Left lobe of liver (tissue), 2 donors: ENCODE results near the gene VMO1. TPM values are rescaled to one million over a fixed set of nuclear protein-coding genes. Genes with fewer than 3 reads are reported as not detected.

Source experiments
- ATAC-seq: fragments of 200-7000 bp; cut with Tn5 transposase; one replicate; pipeline ENCODE4 v1.9.1; 2020; ENCODE audit warnings: mild to moderate bottlenecking, moderate library complexity
- DNase-seq: peaks from one replicate; pipeline ENCODE4 v3.0.0-alpha.2; 2020; ENCODE audit warnings: low spot score
- total RNA-seq: library from RNA; stranded (reverse); gene quantifications from one replicate; pipeline ENCODE4 v1.2.1, GENCODE V29; 2021
- donor health status: DM: no; HTN: no; CAD: no; lungs with moderate emphysema.
- donor health status: DM: no; HTN: yes; CAD: no.

VMO1 gene
- total RNA-seq, 1 donor from 2014 or later: 8.2 TPM

GRCh38 chr17:4766201-4766600 lies 20.0 kb downstream of the VMO1 start:
- ATAC-seq (no peak), DNase-seq (no peak)

GRCh38 chr17:4764595-4764994 lies 21.6 kb downstream of the VMO1 start:
- peak; percentile 37 for ATAC-seq
- DNase-seq: no peak

GRCh38 chr17:4759776-4760236 lies 26.4 kb downstream of the VMO1 start:
- no peak for DNase-seq
- ATAC-seq: peak; percentile 89

- DNase-seq: no peak
- ATAC-seq: no peak
Observed at GRCh38 chr17:4753392-4753791, 32.8 kb downstream of the VMO1 start.

DNA sequence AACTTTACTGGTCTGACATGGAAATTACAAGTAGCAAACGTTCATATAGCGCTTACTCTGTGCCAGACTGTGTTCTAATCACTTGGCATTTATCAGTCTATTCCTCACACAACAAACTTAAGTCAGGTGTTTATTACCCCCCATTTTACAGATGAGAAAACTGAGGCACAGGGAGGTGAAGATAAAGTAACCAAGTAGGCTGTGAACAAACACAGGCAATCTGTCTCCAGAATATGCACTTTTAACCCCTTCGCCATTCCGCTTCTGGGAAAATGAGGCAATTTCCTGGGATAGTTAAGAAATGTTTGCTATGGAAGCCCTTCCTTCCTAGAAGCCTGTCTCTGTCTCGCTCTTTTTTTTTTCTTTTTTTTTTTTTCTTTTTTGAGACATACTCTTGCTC lies 34.2 kb downstream of the VMO1 start:
- DNase-seq: no peak
- ATAC-seq: no peak

GRCh38 chr17:4750606-4751005 lies 35.6 kb downstream of the VMO1 start:
- no peak for DNase-seq
- ATAC-seq: no peak

DNA sequence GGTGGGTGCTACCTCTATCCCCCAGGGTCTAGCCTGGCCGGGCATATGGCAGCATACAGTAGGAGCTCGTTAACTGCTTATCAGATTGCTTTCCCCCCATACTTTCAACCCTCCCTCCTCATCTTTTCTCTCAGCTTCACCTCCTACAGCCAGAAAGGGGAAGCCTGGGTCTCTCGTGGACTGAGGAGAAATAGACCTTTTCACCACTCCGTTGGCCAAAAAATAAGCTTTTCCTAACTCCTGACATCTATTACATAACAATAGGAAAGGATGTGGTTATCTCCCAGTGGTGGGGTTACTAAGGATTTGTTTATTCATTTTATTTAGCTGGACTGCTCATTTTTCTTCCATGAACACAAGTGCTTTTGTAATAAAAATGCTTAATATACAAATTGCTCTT lies 37.5 kb downstream of the VMO1 start:
- ATAC-seq: peak; percentile 26
- DNase-seq: no peak

GRCh38 chr17:4747847-4748246 lies 38.3 kb downstream of the VMO1 start:
- no peak for DNase-seq
- peak; percentile 59 for ATAC-seq

DNA sequence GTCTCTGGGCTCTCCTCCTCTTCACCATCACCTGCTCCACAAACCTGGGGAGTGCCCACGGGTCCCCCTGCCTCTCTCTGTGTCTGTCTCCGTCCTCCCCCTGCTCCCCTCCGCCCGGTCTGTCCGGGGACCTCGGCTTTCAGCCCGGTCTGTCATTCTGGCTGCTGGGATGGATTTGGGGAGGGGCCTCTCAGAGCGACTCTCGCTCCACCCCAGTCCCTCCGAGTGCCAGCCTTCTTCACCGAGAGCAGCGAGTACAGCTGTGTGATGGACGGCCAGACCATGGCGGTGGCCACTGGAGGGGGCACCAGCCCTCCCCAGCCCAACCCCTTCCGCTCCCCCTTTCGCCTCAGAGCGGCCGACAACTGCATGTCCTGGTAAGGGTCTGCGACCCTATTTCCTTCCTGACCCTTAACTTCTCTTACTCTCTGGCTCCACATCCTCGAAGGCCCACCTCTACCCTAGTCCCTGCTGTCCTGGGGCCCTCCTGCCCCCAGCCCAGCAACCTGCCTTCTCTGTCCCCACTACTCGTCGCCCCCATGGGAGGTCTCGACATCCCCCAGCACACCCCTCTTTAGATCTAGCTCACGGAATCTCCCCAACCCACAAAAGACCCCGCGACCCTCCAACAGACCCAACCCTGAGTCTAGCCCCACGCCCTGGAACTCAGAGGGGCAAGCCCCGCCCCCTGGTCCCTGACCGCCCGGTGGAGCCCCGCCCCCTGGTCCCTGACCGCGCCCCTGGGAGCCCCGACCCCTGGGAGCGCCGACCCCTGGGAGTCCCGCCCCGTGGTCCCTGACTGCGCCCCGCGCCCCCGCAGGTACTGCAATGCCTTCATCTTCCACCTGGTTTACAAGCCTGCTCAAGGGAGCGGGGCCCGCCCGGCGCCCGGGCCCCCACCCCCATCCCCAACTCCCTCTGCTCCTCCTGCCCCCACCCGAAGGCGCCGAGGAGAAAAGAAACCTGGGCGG lies 40.9 kb downstream of the VMO1 start:
- no peak for ATAC-seq
- no peak for DNase-seq

- no peak for DNase-seq
- ATAC-seq: no peak
Observed at GRCh38 chr17:4743898-4744297, 42.3 kb downstream of the VMO1 start.

- DNase-seq: no peak
Observed at GRCh38 chr17:4743216-4743615, 42.9 kb downstream of the VMO1 start.

DNA sequence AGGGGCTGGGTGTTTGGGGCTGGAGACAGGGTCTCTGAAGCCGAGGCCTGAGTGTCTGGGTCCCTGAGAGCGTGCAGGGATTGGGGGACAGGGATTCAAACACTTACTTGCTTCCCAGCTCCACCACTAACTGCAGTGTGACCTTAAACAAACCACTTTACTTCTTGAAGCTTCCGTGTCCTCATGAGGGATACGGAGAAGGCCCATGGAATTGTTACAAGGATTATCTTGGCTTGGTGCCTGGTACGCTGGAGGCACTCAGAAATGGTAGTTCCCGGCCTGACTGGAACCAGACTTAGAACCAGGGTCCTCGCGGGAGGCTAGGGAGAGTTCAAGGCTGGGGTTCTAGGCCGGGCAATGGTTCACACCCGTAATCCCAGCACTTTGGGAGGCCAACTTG lies 43.5 kb downstream of the VMO1 start:
- DNase-seq: no peak
- no peak for ATAC-seq

More at GRCh38 chr17:4743216-4743615, 42.9 kb downstream of the VMO1 start:
- ATAC-seq: no peak

GRCh38 chr17:4742133-4742532 lies 44.0 kb downstream of the VMO1 start:
- DNase-seq: no peak
- ATAC-seq: no peak

- DNase-seq (no peak), ATAC-seq (no peak)
Observed at GRCh38 chr17:4741544-4741943, 44.6 kb downstream of the VMO1 start.

- ATAC-seq (no peak), DNase-seq (no peak)
Observed at GRCh38 chr17:4740584-4740983, 45.6 kb downstream of the VMO1 start.

DNA sequence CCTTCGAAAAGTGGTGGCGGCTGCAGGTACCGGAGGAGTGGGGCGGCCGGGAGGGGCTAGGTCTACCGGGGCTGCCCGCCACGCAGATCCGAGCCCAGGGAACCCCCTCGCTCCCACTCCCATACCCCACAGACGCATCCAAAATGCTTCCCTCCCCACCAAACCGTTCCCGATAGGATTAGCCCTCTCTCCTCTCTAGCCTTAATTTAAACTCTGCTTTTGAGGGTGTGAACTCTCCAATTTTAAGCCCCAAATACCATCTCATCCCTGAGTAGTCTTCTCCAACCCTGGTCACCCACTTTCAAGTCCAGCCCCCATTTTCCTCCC lies 46.2 kb downstream of the VMO1 start:
- no peak for DNase-seq
- ATAC-seq: no peak

DNA sequence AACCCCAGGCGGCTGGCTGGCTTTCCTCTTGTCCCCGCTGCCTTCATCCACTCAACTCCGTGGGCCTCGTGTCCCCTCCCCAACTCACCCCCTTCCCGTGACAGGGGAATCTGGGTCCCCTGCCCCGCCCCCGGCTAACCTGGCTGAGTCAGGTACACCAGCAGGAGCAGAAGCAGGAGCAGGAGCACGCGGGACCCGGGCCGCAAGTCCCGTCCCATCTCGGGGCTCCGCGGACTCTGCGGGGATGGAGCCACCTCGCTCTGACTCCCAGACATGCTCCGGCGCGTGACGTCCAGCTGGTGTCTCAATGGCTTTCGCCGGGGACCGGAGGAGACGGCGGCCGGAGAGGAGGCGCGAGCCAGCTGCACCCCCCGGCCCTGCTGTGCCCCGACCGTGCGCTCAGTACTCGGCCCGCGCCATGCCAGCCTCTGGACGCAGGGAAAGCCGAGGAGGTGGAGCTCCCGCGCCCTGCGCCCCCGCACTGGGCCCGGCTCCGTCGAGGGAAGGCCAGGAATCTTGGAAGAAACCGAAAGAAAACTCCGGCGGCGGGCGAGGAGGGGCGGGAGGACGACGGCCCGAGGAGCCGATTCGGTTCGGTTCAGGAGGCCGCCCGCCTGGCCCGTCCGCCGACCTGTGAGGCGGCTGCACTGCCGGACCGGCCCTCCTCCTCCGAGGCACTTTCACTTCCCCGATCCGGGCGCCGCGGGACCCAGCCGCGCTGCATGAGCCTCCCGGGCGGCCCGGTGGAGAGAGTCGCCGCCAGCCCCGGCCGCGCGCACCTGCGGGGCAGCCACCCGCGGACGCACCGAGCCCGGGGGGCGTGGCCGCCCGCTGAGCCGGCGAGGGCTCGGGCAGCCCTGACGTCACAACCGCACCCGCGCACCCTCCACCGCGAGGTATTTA lies 46.8 kb downstream of the VMO1 start, which contains the start of the genes CXCL16 and ZMYND15:
Gene CXCL16 (minus strand): TSS at position 807 of the 903 bp plus-strand sequence. CDS start 589 bp downstream, at position 218.
Gene ZMYND15 (plus strand): TSS at position 712 of the 903 bp plus-strand sequence. CDS start 716 bp downstream, outside the sequence.
- ATAC-seq (peak; percentile 81), DNase-seq (peak; percentile 72)

- ATAC-seq (no peak), DNase-seq (no peak)
Observed at GRCh38 chr17:4738136-4739121, 47.7 kb downstream of the VMO1 start.

DNA sequence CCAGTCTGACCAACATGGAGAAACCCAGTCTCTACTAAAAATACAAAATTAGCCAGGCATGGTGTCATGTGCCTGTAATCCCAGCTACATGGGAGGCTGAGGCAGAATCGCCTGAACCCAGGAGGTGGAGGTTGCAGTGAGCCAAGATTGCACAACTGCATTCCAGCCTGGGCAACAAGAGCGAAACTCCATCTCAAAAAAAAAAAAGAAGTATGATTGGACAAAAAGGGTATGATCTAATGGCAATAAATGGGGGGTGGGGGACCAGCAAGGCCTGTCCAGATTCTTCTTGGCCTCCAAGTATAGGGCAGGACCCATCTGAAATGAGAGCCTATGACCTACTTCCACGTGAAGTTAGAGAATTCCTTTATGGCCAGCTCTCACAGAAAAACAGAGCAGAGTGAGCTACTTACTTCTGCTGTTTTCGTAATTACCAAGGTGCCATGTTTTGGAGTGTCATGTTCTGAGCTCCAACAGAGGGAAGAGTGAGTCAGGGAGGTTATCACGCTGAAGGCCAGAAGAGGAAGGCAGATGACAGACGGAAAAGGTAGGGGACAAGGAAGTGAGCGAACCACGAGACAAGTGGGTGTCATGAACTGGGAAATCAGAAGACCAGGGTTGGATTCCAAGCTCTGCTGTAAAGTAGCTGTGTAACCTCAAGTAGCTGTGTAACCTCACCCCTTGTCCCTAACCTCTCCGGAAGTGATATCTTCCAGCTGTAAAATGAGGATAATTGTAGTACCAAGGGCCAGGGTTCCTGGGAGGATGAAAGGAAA lies 50.1 kb downstream of the VMO1 start:
- no peak for ATAC-seq
- peak; percentile 69 for DNase-seq
